H9 (cell line): ENCODE measurements around the gene FMN1. TPM values are rescaled to one million over a fixed set of nuclear protein-coding genes. Genes with fewer than 3 reads are reported as not detected.

Source experiments
- DNase-seq: peaks from one replicate; pipeline ENCODE4 v3.0.0-alpha.2; 2017
- H2AFZ ChIP-seq: one replicate; pipeline ENCODE4 v1.6.1; 2013; ENCODE audit warnings: mild to moderate bottlenecking, low read length, control low read depth, moderate library complexity
- H2AK5ac ChIP-seq: 2 replicates; pipeline ENCODE4 v1.6.1; 2013; ENCODE audit warnings: low read length, control low read depth, mixed read lengths; ENCODE audit not compliant: insufficient read length
- H2BK120ac ChIP-seq: one replicate; pipeline ENCODE4 v1.6.1; 2013; ENCODE audit warnings: low read depth, mild to moderate bottlenecking, low read length, control low read depth, inconsistent platforms; ENCODE audit not compliant: poor library complexity, severe bottlenecking
- H2BK12ac ChIP-seq: 2 replicates; pipeline ENCODE4 v1.6.1; 2013; ENCODE audit warnings: low read length, control low read depth, mixed read lengths, low read depth; ENCODE audit not compliant: insufficient read length
- H2BK15ac ChIP-seq: 2 replicates; pipeline ENCODE4 v1.6.1; 2013; ENCODE audit warnings: low read depth, low read length, control low read depth
- H2BK20ac ChIP-seq: one replicate; pipeline ENCODE4 v1.6.1; 2013; ENCODE audit warnings: low read depth, mild to moderate bottlenecking, low read length, control low read depth, inconsistent platforms; ENCODE audit not compliant: poor library complexity, severe bottlenecking
- H2BK5ac ChIP-seq: 2 replicates; pipeline ENCODE4 v1.6.1; 2013; ENCODE audit warnings: low read length, control low read depth, mixed read lengths; ENCODE audit not compliant: insufficient read length
- H3K14ac ChIP-seq: 2 replicates; pipeline ENCODE4 v1.6.1; 2013; ENCODE audit warnings: low read length, control low read depth; ENCODE audit not compliant: insufficient read depth
- H3K18ac ChIP-seq: 2 replicates; pipeline ENCODE4 v1.6.1; 2013; ENCODE audit warnings: low read depth, mild to moderate bottlenecking, mixed read lengths, low read length, control low read depth; ENCODE audit not compliant: insufficient read length
- H3K23ac ChIP-seq: 2 replicates; pipeline ENCODE4 v1.6.1; 2013; ENCODE audit warnings: low read length, control low read depth, mixed read lengths, low read depth; ENCODE audit not compliant: insufficient read length
- H3K23me2 ChIP-seq: 2 replicates; pipeline ENCODE4 v1.6.1; 2013; ENCODE audit warnings: low read depth, mild to moderate bottlenecking, mixed read lengths, low read length, control low read depth; ENCODE audit not compliant: insufficient read length, poor library complexity, severe bottlenecking
- H3K27ac ChIP-seq: 2 replicates; pipeline ENCODE4 v1.5.1; 2013; ENCODE audit warnings: low read length, control low read depth, mixed read lengths, low read depth; ENCODE audit not compliant: insufficient read length
- H3K27me3 ChIP-seq: 2 replicates; pipeline ENCODE4 v1.6.1; 2013; ENCODE audit warnings: low read length, control low read depth, inconsistent platforms; ENCODE audit not compliant: insufficient read depth
- H3K4ac ChIP-seq: 2 replicates; pipeline ENCODE4 v1.6.1; 2013; ENCODE audit warnings: low read depth, mild to moderate bottlenecking, control low read depth, inconsistent platforms, low read length, moderate library complexity
- H3K4me1 ChIP-seq: 2 replicates; pipeline ENCODE4 v1.6.1; 2013; ENCODE audit warnings: low read length, control low read depth, inconsistent platforms; ENCODE audit not compliant: insufficient read depth
- H3K4me2 ChIP-seq: 2 replicates; pipeline ENCODE4 v1.6.1; 2013; ENCODE audit warnings: low read length, control low read depth, mixed read lengths; ENCODE audit not compliant: insufficient read length, insufficient read depth
- H3K56ac ChIP-seq: 2 replicates; pipeline ENCODE4 v1.6.1; 2013; ENCODE audit warnings: low read depth, mild to moderate bottlenecking, mixed read lengths, low read length, control low read depth; ENCODE audit not compliant: insufficient read length
- H3K79me1 ChIP-seq: 2 replicates; pipeline ENCODE4 v1.6.1; 2013; ENCODE audit warnings: low read depth, mild to moderate bottlenecking, moderate library complexity, low read length, control low read depth, inconsistent platforms; ENCODE audit not compliant: insufficient read depth, poor library complexity, severe bottlenecking
- H3K79me2 ChIP-seq: 2 replicates; pipeline ENCODE4 v1.6.1; 2013; ENCODE audit warnings: low read length, control low read depth, inconsistent platforms; ENCODE audit not compliant: insufficient read depth
- H3K9ac ChIP-seq: 2 replicates; pipeline ENCODE4 v1.6.1; 2013; ENCODE audit warnings: low read length, control low read depth, mixed read lengths; ENCODE audit not compliant: insufficient read length; ENCODE audit errors: extremely low read depth
- H3K9me3 ChIP-seq: one replicate; pipeline ENCODE4 v1.6.1; 2013; ENCODE audit warnings: low read depth, low read length, inconsistent platforms; ENCODE audit not compliant: control insufficient read depth
- H3T11ph ChIP-seq: one replicate; pipeline ENCODE4 v1.6.1; 2013; ENCODE audit warnings: mild to moderate bottlenecking, low read length, control low read depth, inconsistent platforms
- H4K20me1 ChIP-seq: one replicate; pipeline ENCODE4 v1.6.1; 2013; ENCODE audit not compliant: control insufficient read depth, insufficient read length, insufficient read depth
- H4K5ac ChIP-seq: 2 replicates; pipeline ENCODE4 v1.6.1; 2013; ENCODE audit warnings: low read depth, mild to moderate bottlenecking, mixed read lengths, low read length, control low read depth; ENCODE audit not compliant: insufficient read length
- H4K8ac ChIP-seq: replicated peaks from 2 replicates; pipeline ENCODE4 v1.6.1; 2013; ENCODE audit warnings: low read length, control low read depth, mixed read lengths, low read depth; ENCODE audit not compliant: insufficient read length
- H4K91ac ChIP-seq: 2 replicates; pipeline ENCODE4 v1.6.1; 2013; ENCODE audit warnings: low read depth, mild to moderate bottlenecking, moderate library complexity, mixed read lengths, low read length, control low read depth; ENCODE audit not compliant: insufficient read length
- H3K27ac Mint-ChIP-seq, 3 experiments: 2 replicates in 2 of 3; 3 replicates in 1 of 3; pipeline ENCODE4 v1.8.0; 2020 to 2021; ENCODE audit warnings: mixed read lengths in 3 of 3, mild to moderate bottlenecking in 1 of 3, moderate library complexity in 1 of 3
- H3K27me3 Mint-ChIP-seq: 2 replicates; pipeline ENCODE4 v1.8.0; 2021; ENCODE audit warnings: low read depth, mild to moderate bottlenecking, moderate library complexity, mixed read lengths
- H3K36me3 Mint-ChIP-seq, 3 experiments: 2 replicates in 2 of 3; 3 replicates in 1 of 3; pipeline ENCODE4 v1.8.0; 2020 to 2021; ENCODE audit warnings: low read depth in 3 of 3, mixed read lengths in 3 of 3; ENCODE audit not compliant: insufficient read depth in 1 of 3
- H3K4me1 Mint-ChIP-seq, 2 experiments: 2 replicates each; pipeline ENCODE4 v1.8.0; 2020; ENCODE audit warnings: mixed read lengths in 2 of 2
- H3K4me3 Mint-ChIP-seq, 2 experiments: 2 replicates in 1 of 2; 3 replicates in 1 of 2; pipeline ENCODE4 v1.8.0; 2020 to 2021; ENCODE audit warnings: mild to moderate bottlenecking in 2 of 2, mixed read lengths in 2 of 2, moderate library complexity in 1 of 2
- H3K9me3 Mint-ChIP-seq, 2 experiments: 2 replicates in 1 of 2; 3 replicates in 1 of 2; pipeline ENCODE4 v1.8.0; 2020; ENCODE audit warnings: mild to moderate bottlenecking in 2 of 2, mixed read lengths in 2 of 2, moderate library complexity in 1 of 2
- CTCF ChIP-seq: fragments of 200-600 bp; sonication (generic); conservative IDR thresholded peaks from 3 replicates; pipeline ENCODE4 v1.8.0; 2021; ENCODE audit warnings: antibody characterized with exemption, mild to moderate bottlenecking
- WGBS: extraction: QIAGEN DNeasy Blood & Tissue Kit; methylation state at CpG from one replicate; pipeline ENCODE4 v1.1.7; 2013; ENCODE audit warnings: missing lambda C conversion rate, low lambda C conversion rate, mixed read lengths; ENCODE audit not compliant: insufficient read length; ENCODE audit errors: extremely low coverage; 5-methylcytosine and 5-hydroxymethylcytosine counted together
- total RNA-seq: library from RNA; stranded (reverse); gene quantifications from 2 replicates; pipeline ENCODE4 v1.2.1, GENCODE V29; 2021

FMN1 gene
- total RNA-seq, 1 experiment from 2014 or later = 1.9 TPM

- no peaks in the 10 kb centered on the region for H4K20me1 ChIP-seq
- Mint-ChIP-seq H3K27ac (no peak overlapping the region), H3K36me3 (no peaks in the 10 kb centered on the region), H3K9me3 (no peaks in the 10 kb centered on the region), H3K27me3 (no peaks in the 10 kb centered on the region), H3K4me3 (no peak overlapping the region), H3K4me1 (peaks cover 0 to 5% of the 10 kb centered on the region in 2 experiments; a peak in 2 of 4 replicates)
- H2BK120ac ChIP-seq = no peak overlapping the region
- H3K14ac ChIP-seq = no peak overlapping the region
- no peak overlapping the region for H3K27ac ChIP-seq
- no peaks in the 10 kb centered on the region for H3K23me2 ChIP-seq
- no peak overlapping the region for H3K18ac ChIP-seq
- H4K91ac ChIP-seq = no peak overlapping the region
- H2BK20ac ChIP-seq = no peak overlapping the region
- H3K79me2 ChIP-seq = no peaks in the 10 kb centered on the region
- H3K23ac ChIP-seq = no peak overlapping the region
- DNase-seq = no peak
- no peak overlapping the region for H3K56ac ChIP-seq
- H3K27me3 ChIP-seq = no peaks in the 10 kb centered on the region
- no peak overlapping the region for H4K8ac ChIP-seq
- TF ChIP-seq CTCF = no peak
- no peaks in the 10 kb centered on the region for H3K4me1 ChIP-seq
- no peak overlapping the region for H2AFZ ChIP-seq
- no peaks in the 10 kb centered on the region for H3K79me1 ChIP-seq
- H3K4ac ChIP-seq = no peak overlapping the region
- no peak overlapping the region for H2BK15ac ChIP-seq
- H2BK12ac ChIP-seq = no peak overlapping the region
- no peak overlapping the region for H4K5ac ChIP-seq
- no peak overlapping the region for H3K4me2 ChIP-seq
- H3T11ph ChIP-seq = no peak overlapping the region
- no peaks in the 10 kb centered on the region for H3K9me3 ChIP-seq
- no peak overlapping the region for H2AK5ac ChIP-seq
- H2BK5ac ChIP-seq = no peak overlapping the region
- WGBS = 100% methylated on average over 1 of the region's 4 CpGs
- no peak overlapping the region for H3K9ac ChIP-seq
These were observed 207.4 kb downstream of the FMN1 start for GRCh38 chr15:32987067-32987466.
